SK-MEL-5 (cell line): Measurements from ENCODE around the gene RECQL5. TPM values are rescaled to one million over a fixed set of nuclear protein-coding genes. Genes with fewer than 3 reads are reported as not detected.
"Not testable (repeated sequence)": the region's sequence is repeated elsewhere in the genome, so short reads cannot be mapped to it uniquely, and the experiment has no call there.

Experiments
- DNase-seq: peaks from one replicate; pipeline ENCODE4 v3.0.0-alpha.2; 2016; ENCODE audit warnings: low read depth, low spot score
- in situ Hi-C: cut with HindIII; loops from 2 replicates; pipeline ENCODE4 v1.10.0; 2016; ENCODE audit warnings: low sequenced_read_pairs, high pct_unique_total_duplicates, low pct_unique_long_range_greater_than_20kb
- total RNA-seq: library from RNA; depleted of rRNA; stranded (reverse); fragments of >200 nt; shearing (Covaris generic); gene quantifications from 2 replicates; pipeline ENCODE4 v1.2.3, GENCODE V29; 2014

The RECQL5 gene
- total RNA-seq, 1 experiment from 2014 or later = 27.7 TPM

- in situ Hi-C loops = no loop called here
- DNase-seq = no peak
These were observed 26.3 kb downstream of the RECQL5 start for GRCh38 chr17:75640556-75641119.

- in situ Hi-C loops = no loop called here
- DNase-seq = no peak
These were observed 27.0 kb downstream of the RECQL5 start for GRCh38 chr17:75639771-75640555.

GRCh38 chr17:75639327-75639726 is 27.6 kb downstream of the RECQL5 start:
- DNase-seq = no peak
- in situ Hi-C loops = no loop called here

- in situ Hi-C loops = no loop called here
- DNase-seq = no peak
These were observed 28.1 kb downstream of the RECQL5 start for GRCh38 chr17:75638893-75639292.

GRCh38 chr17:75638039-75638438 is 28.9 kb downstream of the RECQL5 start:
- in situ Hi-C loops, DNase-seq: not testable (repeated sequence)

- DNase-seq = no peak
- in situ Hi-C loops = no loop called here
These were observed 29.4 kb downstream of the RECQL5 start for GRCh38 chr17:75637551-75637950.

GRCh38 chr17:75637143-75637538 is 29.8 kb downstream of the RECQL5 start:
- no peak for DNase-seq
- in situ Hi-C loops = no loop called here

- in situ Hi-C loops = no loop called here
- no peak for DNase-seq
These were observed 30.4 kb downstream of the RECQL5 start for GRCh38 chr17:75636381-75637142.

- DNase-seq = no peak
- in situ Hi-C loops = no loop called here
These were observed 31.2 kb downstream of the RECQL5 start for GRCh38 chr17:75635610-75636202.

- DNase-seq = no peak
- in situ Hi-C loops = no loop called here
These were observed 32.0 kb downstream of the RECQL5 start for GRCh38 chr17:75634754-75635609.

- in situ Hi-C loops = no loop called here
- DNase-seq = no peak
These were observed 32.6 kb downstream of the RECQL5 start for GRCh38 chr17:75634376-75634740.

GRCh38 chr17:75633486-75634375 is 33.2 kb downstream of the RECQL5 start:
- in situ Hi-C loops = no loop called here
- peak; percentile 92 for DNase-seq

GRCh38 chr17:75632863-75633485 is 34.0 kb downstream of the RECQL5 start, which contains the start of gene SMIM5:
Gene SMIM5 (plus strand): TSS chr17:75633434. CDS start chr17:75640202, 6,768 bp downstream.
- DNase-seq = peak; percentile 80
- in situ Hi-C loops = no loop called here

- no peak for DNase-seq
- in situ Hi-C loops = no loop called here
These were observed 34.5 kb downstream of the RECQL5 start for GRCh38 chr17:75632428-75632827.

GRCh38 chr17:75631353-75631752 is 35.6 kb downstream of the RECQL5 start:
- in situ Hi-C loops = no loop called here
- no peak for DNase-seq
